IMR-90 (cell line): ENCODE data around the gene MINAR2. TPM values are rescaled to one million over a fixed set of nuclear protein-coding genes. Genes with fewer than 3 reads are reported as not detected.

Source experiments
- ATAC-seq: fragments of 200-7000 bp; cut with Tn5 transposase; 2 replicates; pipeline ENCODE4 v1.9.1; 2020; ENCODE audit warnings: low read depth, mild to moderate bottlenecking, moderate library complexity
- BruUV-seq: library from RNA; stranded (reverse); fragments of 400-500 nt; replicated peaks from 2 replicates; lab custom pipeline; 2021; lab: Mats Ljungman, UMichigan
- CTCF ChIA-PET: fragments of 300-600 bp; formaldehyde crosslinking; extraction: SDS; loops from one replicate; lab custom pipeline; 2021; ENCODE audit warnings: antibody characterized with exemption; lab: Yijun Ruan, JAX
- POLR2A ChIA-PET: fragments of 300-600 bp; sonication (Branson Sonifier 250); formaldehyde crosslinking; loops from one replicate; lab custom pipeline; 2022; ENCODE audit warnings: antibody characterized with exemption; ENCODE audit not compliant: unreplicated experiment; lab: Charles Lee
- DNase-seq: peaks from one replicate; pipeline ENCODE4 v3.0.0; 2013
- H2AFZ ChIP-seq: replicated peaks from 2 replicates; pipeline ENCODE3; 2013; ENCODE audit warnings: low read length, mild to moderate bottlenecking; ENCODE audit not compliant: poor library complexity
- H2AK5ac ChIP-seq: 2 replicates; pipeline ENCODE4 v1.6.1; 2013; ENCODE audit warnings: low read depth, low read length, inconsistent platforms
- H2AK9ac ChIP-seq: replicated peaks from 2 replicates; pipeline ENCODE3; 2013; ENCODE audit warnings: mild to moderate bottlenecking, low read depth, low read length, moderate library complexity; ENCODE audit not compliant: poor library complexity
- H2BK120ac ChIP-seq: 2 replicates; pipeline ENCODE4 v1.6.1; 2013; ENCODE audit warnings: low read depth, low read length, inconsistent platforms
- H2BK15ac ChIP-seq: 3 replicates; pipeline ENCODE4 v1.6.1; 2013; ENCODE audit warnings: low read depth, low read length, inconsistent platforms
- H2BK20ac ChIP-seq: 2 replicates; pipeline ENCODE4 v1.6.1; 2013; ENCODE audit warnings: low read depth, mild to moderate bottlenecking, inconsistent platforms, low read length, moderate library complexity
- H2BK5ac ChIP-seq: 2 replicates; pipeline ENCODE4 v1.6.1; 2013; ENCODE audit warnings: mild to moderate bottlenecking, low read depth, low read length, inconsistent platforms; ENCODE audit not compliant: poor library complexity, severe bottlenecking
- H3K14ac ChIP-seq: replicated peaks from 2 replicates; pipeline ENCODE4 v1.6.1; 2013; ENCODE audit warnings: low read depth, low read length, inconsistent platforms
- H3K18ac ChIP-seq: 2 replicates; pipeline ENCODE4 v1.6.1; 2013; ENCODE audit warnings: low read depth, low read length, control low read depth
- H3K23ac ChIP-seq: 2 replicates; pipeline ENCODE4 v1.6.1; 2013; ENCODE audit warnings: low read depth, low read length, inconsistent platforms
- H3K27ac ChIP-seq: 2 replicates; pipeline ENCODE4 v1.5.1; 2013; ENCODE audit warnings: mild to moderate bottlenecking, control low read depth, low read length; ENCODE audit not compliant: insufficient read depth
- H3K27me3 ChIP-seq: 2 replicates; pipeline ENCODE4 v1.6.1; 2013; ENCODE audit warnings: low read length; ENCODE audit not compliant: control insufficient read depth, insufficient read depth
- H3K36me3 ChIP-seq: 2 replicates; pipeline ENCODE4 v1.6.1; 2013; ENCODE audit warnings: low read length, mixed read lengths; ENCODE audit not compliant: control insufficient read depth, insufficient read depth
- H3K4ac ChIP-seq: 2 replicates; pipeline ENCODE4 v1.6.1; 2013; ENCODE audit warnings: low read depth, low read length, inconsistent platforms
- H3K4me1 ChIP-seq: 2 replicates; pipeline ENCODE4 v1.6.1; 2013; ENCODE audit warnings: low read length, mixed read lengths; ENCODE audit not compliant: control insufficient read depth, insufficient read depth
- H3K4me2 ChIP-seq: 2 replicates; pipeline ENCODE4 v1.6.1; 2013; ENCODE audit warnings: low read depth, mild to moderate bottlenecking, control low read depth, low read length, moderate library complexity
- H3K4me3 ChIP-seq: 2 replicates; pipeline ENCODE4 v1.5.1; 2013; ENCODE audit warnings: low read depth, mild to moderate bottlenecking, control low read depth, low read length, moderate library complexity; ENCODE audit not compliant: insufficient read depth
- H3K56ac ChIP-seq: 2 replicates; pipeline ENCODE4 v1.6.1; 2013; ENCODE audit warnings: low read length, inconsistent platforms; ENCODE audit not compliant: insufficient read depth; ENCODE audit errors: extremely low read depth
- H3K79me1 ChIP-seq, 2 experiments: 2 replicates each; pipeline ENCODE4 v1.6.1; 2013; ENCODE audit warnings: low read length in 2 of 2, inconsistent platforms in 1 of 2, low read depth in 1 of 2
- H3K9ac ChIP-seq: 2 replicates; pipeline ENCODE4 v1.6.1; 2013; ENCODE audit warnings: low read depth, low read length, control low read depth
- H3K9me1 ChIP-seq: 2 replicates; pipeline ENCODE4 v1.6.1; 2013; ENCODE audit warnings: low read length, inconsistent platforms; ENCODE audit not compliant: insufficient read depth
- H3K9me3 ChIP-seq: 2 replicates; pipeline ENCODE4 v1.6.1; 2013; ENCODE audit warnings: low read length; ENCODE audit not compliant: control insufficient read depth, insufficient read depth
- H4K20me1 ChIP-seq: 2 replicates; pipeline ENCODE4 v1.6.1; 2013; ENCODE audit warnings: low read length, inconsistent platforms; ENCODE audit not compliant: insufficient read depth
- H4K5ac ChIP-seq: 2 replicates; pipeline ENCODE4 v1.6.1; 2013; ENCODE audit warnings: mild to moderate bottlenecking, low read depth, low read length, control low read depth
- H4K8ac ChIP-seq, 2 experiments: 2 replicates each; pipeline ENCODE4 v1.6.1; 2013; ENCODE audit warnings: low read depth in 2 of 2, low read length in 2 of 2, control low read depth in 1 of 2, inconsistent platforms in 1 of 2
- H4K91ac ChIP-seq: 2 replicates; pipeline ENCODE4 v1.6.1; 2013; ENCODE audit warnings: low read depth, low read length, inconsistent platforms; ENCODE audit not compliant: insufficient read depth
- BHLHE40 ChIP-seq: fragments of 150-350 bp; IDR thresholded peaks from 2 replicates; pipeline ENCODE4 v1.6.1; 2016; ENCODE audit warnings: mild to moderate bottlenecking, low read depth, low read length
- CEBPB ChIP-seq: IDR thresholded peaks from 2 replicates; pipeline ENCODE4 v1.6.1; 2012; ENCODE audit warnings: low read depth, low read length, improper control_type of control experiment
- CHD1 ChIP-seq: IDR thresholded peaks from 2 replicates; pipeline ENCODE4 v1.6.1; 2012; ENCODE audit warnings: low read depth, low read length, improper control_type of control experiment
- CTCF ChIP-seq: conservative IDR thresholded peaks from 2 replicates; pipeline ENCODE4 v1.5.1; 2012; ENCODE audit warnings: mild to moderate bottlenecking, low read depth, low read length, improper control_type of control experiment
- ELK1 ChIP-seq: fragments of 150-350 bp; IDR thresholded peaks from 2 replicates; pipeline ENCODE4 v1.6.1; 2016; ENCODE audit warnings: low read depth, mild to moderate bottlenecking, low read length, moderate library complexity, borderline replicate concordance
- FOS ChIP-seq: fragments of 150-350 bp; IDR thresholded peaks from 2 replicates; pipeline ENCODE4 v1.6.1; 2016; ENCODE audit warnings: low read depth, low read length
- MAFK ChIP-seq: IDR thresholded peaks from 2 replicates; pipeline ENCODE4 v1.6.1; 2012; ENCODE audit warnings: low read depth, low read length, improper control_type of control experiment
- MAZ ChIP-seq: IDR thresholded peaks from 2 replicates; pipeline ENCODE4 v1.6.1; 2012; ENCODE audit warnings: low read depth, mild to moderate bottlenecking, low read length, improper control_type of control experiment, moderate library complexity, borderline replicate concordance
- MXI1 ChIP-seq: IDR thresholded peaks from 2 replicates; pipeline ENCODE4 v1.6.1; 2012; ENCODE audit warnings: low read depth, mild to moderate bottlenecking, low read length, moderate library complexity, borderline replicate concordance
- NFE2L2 ChIP-seq: fragments of 150-350 bp; IDR thresholded peaks from 2 replicates; pipeline ENCODE4 v1.6.1; 2016; ENCODE audit warnings: low read depth, mild to moderate bottlenecking, low read length
- POLR2A ChIP-seq: IDR thresholded peaks from 2 replicates; pipeline ENCODE4 v1.6.1; 2012; ENCODE audit warnings: mild to moderate bottlenecking, low read depth, low read length
- RAD21 ChIP-seq: IDR thresholded peaks from 2 replicates; pipeline ENCODE4 v1.6.1; 2012; ENCODE audit warnings: low read length, improper control_type of control experiment
- RCOR1 ChIP-seq: IDR thresholded peaks from 2 replicates; pipeline ENCODE4 v1.6.1; 2012; ENCODE audit warnings: mild to moderate bottlenecking, low read length, improper control_type of control experiment; ENCODE audit not compliant: insufficient replicate concordance
- RFX5 ChIP-seq: IDR thresholded peaks from 2 replicates; pipeline ENCODE4 v1.8.0; 2012; ENCODE audit warnings: low read depth, mild to moderate bottlenecking, low read length, moderate library complexity
- SMC3 ChIP-seq: fragments of 150-350 bp; IDR thresholded peaks from 2 replicates; pipeline ENCODE4 v1.6.1; 2016; ENCODE audit warnings: low read depth, mild to moderate bottlenecking, antibody characterized with exemption, low read length, moderate library complexity
- USF2 ChIP-seq: fragments of 150-350 bp; IDR thresholded peaks from 2 replicates; pipeline ENCODE4 v1.6.1; 2017; ENCODE audit warnings: mild to moderate bottlenecking, antibody characterized with exemption, low read length, low read depth
- WGBS, 2 experiments: methylation state at CpG; one replicate each; pipeline versions ENCODE4 v1.1.5 to v1.1.7; 2013; ENCODE audit warnings: missing lambda C conversion rate in 2 of 2; ENCODE audit not compliant: insufficient read length in 1 of 2; ENCODE audit errors: extremely low coverage in 2 of 2; 5-methylcytosine and 5-hydroxymethylcytosine counted together
- dilution Hi-C: fragments of 300-500 bp; cut with HindIII; formaldehyde crosslinking; loops from one replicate; pipeline ENCODE4 v1.14.3; 2018; ENCODE audit warnings: low sequenced_read_pairs; ENCODE audit not compliant: unreplicated experiment
- in situ Hi-C: fragments of 300-500 bp; cut with MboI; formaldehyde crosslinking; loops from 3 replicates; pipeline ENCODE4 v1.14.3; 2019; ENCODE audit warnings: low sequenced_read_pairs, inconsistent platforms, mixed read lengths
- intact Hi-C: fragments of 100-400 bp; cut with micrococcal nuclease; formaldehyde crosslinking; loops from 2 replicates; pipeline ENCODE4 v1.10.0; 2022
- polyA plus RNA-seq, 3 experiments: library from polyadenylated mRNA; depleted of rRNA; stranded (reverse); fragments of >200 nt; gene quantifications; 2 replicates each; pipeline ENCODE4 v1.2.3, GENCODE V29; 2012; ENCODE audit warnings: low replicate concordance in 1 of 3
- total RNA-seq: library from RNA; depleted of rRNA; stranded (reverse); fragments of >200 nt; gene quantifications from 2 replicates; pipeline ENCODE4 v1.2.3, GENCODE V29; 2012

MINAR2 gene
- total and polyA plus RNA-seq, 2 of the 4 experiments (the other 2 are of a cell fraction) = not detected

DNA sequence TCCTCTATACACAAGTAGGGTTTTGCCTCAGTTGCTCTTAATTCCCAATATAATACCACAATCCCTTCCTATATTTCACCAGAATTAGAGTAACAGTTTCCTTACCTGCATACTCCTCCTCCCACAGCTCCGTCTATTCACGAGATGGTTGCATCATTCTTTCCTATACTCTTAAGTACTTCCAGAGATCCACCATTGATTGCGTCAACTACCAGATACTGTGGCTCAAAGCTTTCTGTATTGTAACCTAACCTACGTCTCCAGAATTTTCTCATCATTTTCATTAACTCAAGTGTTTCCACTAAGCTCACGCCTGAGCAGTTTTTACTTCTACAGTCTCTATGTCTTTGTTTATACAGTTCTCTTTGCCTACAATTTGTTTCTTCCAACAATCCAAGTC is 31.2 kb upstream of the MINAR2 start:
- Histone ChIP-seq H3K9ac (no peak overlapping the region), H3K27me3 (no peaks in the 10 kb centered on the region), H4K20me1 (no peaks in the 10 kb centered on the region), H2BK120ac (no peak overlapping the region), H3K4me1 (no peaks in the 10 kb centered on the region), H3K18ac (no peak overlapping the region), H4K91ac (no peak overlapping the region), H3K27ac (no peak overlapping the region), H3K36me3 (no peaks in the 10 kb centered on the region), H4K5ac (no peak overlapping the region), H3K79me1 (no peaks in the 10 kb centered on the region), H2BK5ac (no peak overlapping the region), H3K23ac (no peak overlapping the region), H3K56ac (no peak overlapping the region), H2AK5ac (no peak overlapping the region), H3K9me1 (no peaks in the 10 kb centered on the region), H2BK15ac (no peak overlapping the region), H3K14ac (no peak overlapping the region), H3K4me2 (no peak overlapping the region), H3K9me3 (0 out of 2 replicates have a peak, but pooled peaks cover 1% of the 10 kb centered on the region), H4K8ac (no peak overlapping the region), H2AK9ac (no peak overlapping the region), H3K4me3 (no peak overlapping the region), H3K4ac (no peak overlapping the region), H2BK20ac (no peak overlapping the region), H2AFZ (no peak overlapping the region)
- ATAC-seq (no peak), DNase-seq (no peak)
- ChIA-PET POLR2A (no interaction called here), CTCF (no interaction called here)
- TF ChIP-seq CEBPB = no peak
- no peak for TF ChIP-seq RAD21
- no peak for TF ChIP-seq BHLHE40
- TF ChIP-seq USF2 = no peak
- no peak for TF ChIP-seq MAZ
- TF ChIP-seq SMC3 = no peak
- TF ChIP-seq POLR2A = no peak
- TF ChIP-seq NFE2L2 = no peak
- no peak for TF ChIP-seq FOS
- no peak for TF ChIP-seq MAFK
- no peak for TF ChIP-seq RFX5
- no peak for TF ChIP-seq ELK1
- TF ChIP-seq CTCF = no peak
- TF ChIP-seq CHD1 = no peak
- TF ChIP-seq MXI1 = no peak
- TF ChIP-seq RCOR1 = no peak
- WGBS, 2 experiments = 80% methylated on average over 3 of the region's 5 CpGs; no CpG with 5 or more reads in 1 of the 2 experiments
- dilution Hi-C loops = no loop called here
- no TSS peak for BruUV-seq
- intact Hi-C loops = no loop called here
- in situ Hi-C loops = no loop called here
